Upper lobe of right lung (tissue), 1 donor: ENCODE results near the gene PTPN23. TPM values are rescaled to one million over a fixed set of nuclear protein-coding genes. Genes with fewer than 3 reads are reported as not detected.

ENCODE experiments used
- ATAC-seq: fragments of 200-7000 bp; cut with Tn5 transposase; one replicate; pipeline ENCODE4 v1.9.1; 2020; ENCODE audit warnings: mild to moderate bottlenecking, moderate library complexity
- DNase-seq: peaks from one replicate; pipeline ENCODE4 v3.0.0-alpha.2; 2020
- H3K27ac ChIP-seq: fragments of 200-600 bp; one replicate; pipeline ENCODE4 v1.8.0; 2022
- H3K27me3 ChIP-seq: fragments of 200-600 bp; one replicate; pipeline ENCODE4 v1.8.0; 2022; ENCODE audit warnings: mild to moderate bottlenecking
- H3K36me3 ChIP-seq: fragments of 200-600 bp; one replicate; pipeline ENCODE4 v1.8.0; 2022
- H3K4me1 ChIP-seq: fragments of 200-600 bp; one replicate; pipeline ENCODE4 v1.8.0; 2022
- H3K4me3 ChIP-seq: fragments of 200-600 bp; one replicate; pipeline ENCODE4 v1.8.0; 2022; ENCODE audit warnings: mild to moderate bottlenecking
- H3K9me3 ChIP-seq: fragments of 200-600 bp; one replicate; pipeline ENCODE4 v1.8.0; 2022
- intact Hi-C: fragments of 100-400 bp; cut with DNase I; formaldehyde crosslinking; loops from one replicate; pipeline ENCODE4 v1.11.0; 2022
- total RNA-seq: library from RNA; stranded (reverse); fragmentation: NEBNext Ultra II Directional; extraction: Animal tissue kit (Norgen Biotek cat#: 25700); gene quantifications from one replicate; pipeline ENCODE4 v1.2.1, GENCODE V29; 2021
- TF ChIP-seq, protein P1 (sequence below): fragments of 200-600 bp; IDR thresholded peaks from one replicate; pipeline ENCODE4 v1.8.0; 2022; ENCODE audit warnings: antibody characterized with exemption
- donor health status: DM: no; HTN: yes; CAD: no; lungs with severe emphysema.

The PTPN23 gene
- total RNA-seq, 1 donor from 2014 or later: 56.2 TPM

DNA sequence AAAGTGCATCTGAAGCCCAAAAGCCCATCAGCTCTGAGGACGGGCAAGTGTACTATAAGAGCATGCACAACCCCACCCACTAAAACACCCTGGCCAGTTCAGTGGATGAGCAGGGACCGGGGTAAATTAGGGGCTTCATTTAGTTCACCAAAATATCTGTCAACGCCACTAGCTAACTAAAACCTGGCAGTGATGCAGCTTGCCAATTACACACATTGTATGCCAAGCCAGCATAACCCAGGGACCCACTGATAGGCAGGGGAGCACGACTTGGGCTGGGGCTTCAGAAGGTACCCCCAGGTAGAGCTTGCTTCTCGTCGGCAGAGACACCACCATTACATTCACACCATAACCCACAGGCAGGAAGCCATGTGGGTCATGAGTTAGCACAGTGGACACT lies 47.0 kb downstream of the PTPN23 start:
- Histone ChIP-seq H3K27ac (no peak overlapping the region), H3K36me3 (peaks cover 31% of the 10 kb centered on the region), H3K9me3 (no peaks in the 10 kb centered on the region), H3K4me3 (no peak overlapping the region), H3K27me3 (no peaks in the 10 kb centered on the region), H3K4me1 (no peaks in the 10 kb centered on the region)
- DNase-seq (no peak), ATAC-seq (no peak)
- TF ChIP-seq, protein P1, sequence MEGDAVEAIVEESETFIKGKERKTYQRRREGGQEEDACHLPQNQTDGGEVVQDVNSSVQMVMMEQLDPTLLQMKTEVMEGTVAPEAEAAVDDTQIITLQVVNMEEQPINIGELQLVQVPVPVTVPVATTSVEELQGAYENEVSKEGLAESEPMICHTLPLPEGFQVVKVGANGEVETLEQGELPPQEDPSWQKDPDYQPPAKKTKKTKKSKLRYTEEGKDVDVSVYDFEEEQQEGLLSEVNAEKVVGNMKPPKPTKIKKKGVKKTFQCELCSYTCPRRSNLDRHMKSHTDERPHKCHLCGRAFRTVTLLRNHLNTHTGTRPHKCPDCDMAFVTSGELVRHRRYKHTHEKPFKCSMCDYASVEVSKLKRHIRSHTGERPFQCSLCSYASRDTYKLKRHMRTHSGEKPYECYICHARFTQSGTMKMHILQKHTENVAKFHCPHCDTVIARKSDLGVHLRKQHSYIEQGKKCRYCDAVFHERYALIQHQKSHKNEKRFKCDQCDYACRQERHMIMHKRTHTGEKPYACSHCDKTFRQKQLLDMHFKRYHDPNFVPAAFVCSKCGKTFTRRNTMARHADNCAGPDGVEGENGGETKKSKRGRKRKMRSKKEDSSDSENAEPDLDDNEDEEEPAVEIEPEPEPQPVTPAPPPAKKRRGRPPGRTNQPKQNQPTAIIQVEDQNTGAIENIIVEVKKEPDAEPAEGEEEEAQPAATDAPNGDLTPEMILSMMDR: no peak
- intact Hi-C loops: no loop called here

DNA sequence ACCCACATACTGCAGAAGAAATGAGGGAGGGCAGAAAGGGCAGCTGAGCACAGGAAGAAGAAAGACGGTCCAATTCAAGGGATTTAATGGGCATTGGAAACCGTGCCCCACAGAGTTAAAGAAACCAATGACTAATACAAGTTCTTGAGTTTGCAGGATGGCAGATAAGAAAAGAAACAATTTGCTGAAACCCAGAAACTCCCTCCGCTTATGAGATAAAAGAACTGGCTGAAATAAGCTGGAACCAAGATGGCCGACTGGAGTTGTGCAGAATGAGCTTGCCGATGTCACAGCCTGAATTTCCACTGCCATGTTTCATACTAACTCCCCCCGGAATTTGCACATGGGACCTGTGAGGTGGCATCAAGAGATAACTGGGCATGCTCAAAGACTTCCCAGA lies 47.8 kb downstream of the PTPN23 start:
- Histone ChIP-seq H3K4me3 (no peak overlapping the region), H3K27ac (no peak overlapping the region), H3K4me1 (no peaks in the 10 kb centered on the region), H3K27me3 (no peaks in the 10 kb centered on the region), H3K9me3 (no peaks in the 10 kb centered on the region), H3K36me3 (peaks cover 39% of the 10 kb centered on the region)
- ATAC-seq (no peak), DNase-seq (no peak)
- TF ChIP-seq, protein P1: no peak
- intact Hi-C loops: no loop called here

DNA sequence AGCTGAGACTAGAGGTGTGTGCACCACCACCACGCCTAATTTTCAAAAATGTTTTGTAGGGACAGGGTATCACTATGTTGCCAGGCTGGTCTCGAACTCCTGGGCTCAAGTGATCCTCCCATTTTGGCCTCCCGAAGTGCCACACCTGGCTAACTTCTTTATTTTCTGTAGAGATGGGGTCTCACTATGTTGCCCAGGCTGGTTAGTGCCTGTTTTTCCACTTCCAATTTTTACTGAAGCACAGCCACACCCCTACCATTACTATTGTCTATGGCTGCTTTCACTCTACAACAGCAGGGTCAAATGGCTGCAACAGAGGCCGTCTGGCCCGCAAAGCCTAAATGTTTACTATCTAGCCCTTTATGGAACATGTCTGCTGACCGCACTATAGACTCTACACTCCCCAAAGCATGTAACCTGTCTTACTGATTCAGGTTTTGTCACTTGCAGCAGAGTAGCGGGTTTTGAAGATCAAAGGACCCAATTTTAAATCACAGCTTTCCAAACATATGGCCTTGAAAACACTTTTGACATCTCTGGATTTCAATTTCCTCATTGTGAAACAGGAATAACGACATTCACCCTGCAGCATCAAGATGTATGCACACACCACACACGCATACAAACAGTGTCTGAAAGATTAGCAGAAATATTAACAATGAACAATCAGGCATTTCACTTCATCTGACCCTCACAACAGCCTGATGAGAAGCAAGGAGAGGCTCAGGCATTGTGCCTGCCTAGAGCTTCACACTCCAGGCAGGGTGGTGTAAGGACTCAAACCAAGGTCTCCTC lies 48.9 kb downstream of the PTPN23 start:
- intact Hi-C loops: no loop called here
- ATAC-seq: no peak
- no peaks in the 10 kb centered on the region for H3K4me1 ChIP-seq

DNA sequence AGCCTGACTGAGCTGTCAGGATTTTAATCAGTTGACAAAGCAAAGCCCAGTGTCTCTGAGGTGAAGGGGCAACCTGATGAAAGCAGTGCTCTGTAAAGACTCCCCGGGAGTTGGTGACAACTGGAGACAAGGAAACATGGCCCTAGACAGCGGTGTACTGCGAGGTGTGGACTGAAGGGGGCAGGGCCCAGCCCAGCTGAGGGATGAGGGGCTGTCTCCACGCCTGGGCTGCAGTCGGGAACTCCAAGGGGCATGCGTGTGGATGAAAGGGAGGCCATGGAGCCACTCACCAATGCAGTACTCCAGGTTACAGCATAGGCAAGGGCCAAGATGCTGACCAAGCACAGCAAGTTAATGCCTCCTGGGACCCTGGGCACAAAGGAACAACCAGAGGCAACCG lies 49.8 kb downstream of the PTPN23 start:
- Histone ChIP-seq H3K27me3 (no peaks in the 10 kb centered on the region), H3K4me1 (no peaks in the 10 kb centered on the region), H3K4me3 (no peak overlapping the region), H3K27ac (no peak overlapping the region), H3K9me3 (no peaks in the 10 kb centered on the region), H3K36me3 (peaks cover 47% of the 10 kb centered on the region)
- DNase-seq (no peak), ATAC-seq (no peak)
- TF ChIP-seq, protein P1: no peak
- intact Hi-C loops: no loop called here

More for the DNA sequence above, 48.9 kb downstream of the PTPN23 start:
- DNase-seq: no peak
- Histone ChIP-seq H3K36me3 (peaks cover 49% of the 10 kb centered on the region), H3K4me3 (no peak overlapping the region), H3K9me3 (no peaks in the 10 kb centered on the region), H3K27ac (no peak overlapping the region), H3K27me3 (no peaks in the 10 kb centered on the region)
- TF ChIP-seq, protein P1: no peak

DNA sequence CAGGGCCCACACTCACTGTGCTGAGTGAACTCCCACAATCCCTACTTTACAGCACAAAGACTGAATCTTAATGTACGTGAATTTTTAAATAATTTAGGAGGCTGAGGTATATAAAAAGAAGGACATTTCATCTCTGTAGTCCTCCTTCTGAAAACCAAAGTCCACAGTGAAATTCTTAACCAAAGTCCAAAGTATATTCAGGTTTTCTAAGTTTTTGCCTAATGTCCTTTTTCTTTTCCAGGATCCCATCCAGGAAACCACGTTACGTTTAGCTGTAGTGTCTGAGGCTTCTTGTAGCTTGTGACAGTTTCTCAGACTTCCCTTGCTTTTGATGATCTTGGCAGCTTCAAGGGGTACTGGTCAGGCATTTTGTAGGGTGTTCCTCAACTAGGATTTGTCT lies 50.4 kb downstream of the PTPN23 start:
- H3K9me3 ChIP-seq: no peaks in the 10 kb centered on the region
- DNase-seq (no peak), ATAC-seq (no peak)
- H3K4me1 ChIP-seq: no peaks in the 10 kb centered on the region
- no peaks in the 10 kb centered on the region for H3K27me3 ChIP-seq
- intact Hi-C loops: no loop called here
- no peak overlapping the region for H3K27ac ChIP-seq
- peaks cover 41% of the 10 kb centered on the region for H3K36me3 ChIP-seq
- TF ChIP-seq, protein P1: no peak
- no peak overlapping the region for H3K4me3 ChIP-seq
